22Rv1 (cell line): ENCODE results near the gene RASSF7.

ENCODE experiments used
- H3K27ac ChIP-seq: fragments of 450-650 bp; 2 replicates; pipeline ENCODE4 v1.5.1; 2017
- CTCF ChIP-seq: fragments of 450-650 bp; IDR thresholded peaks from 2 replicates; pipeline ENCODE4 v1.5.1; 2017; ENCODE audit warnings: mild to moderate bottlenecking
- ZFX ChIP-seq: fragments of 450-650 bp; IDR thresholded peaks from 2 replicates; pipeline ENCODE4 v1.6.1; 2017; ENCODE audit warnings: antibody characterized with exemption, borderline replicate concordance

The RASSF7 gene

GRCh38 chr11:534396-535209, 26.2 kb upstream of the RASSF7 start:
- peak overlapping the region; percentile 99 for H3K27ac ChIP-seq
- TF ChIP-seq ZFX = no peak
- no peak; the same call in 1 of the 2 replicates for TF ChIP-seq CTCF

GRCh38 chr11:535210-535518, 25.6 kb upstream of the RASSF7 start:
- TF ChIP-seq ZFX (no peak), CTCF (no peak)
- H3K27ac ChIP-seq = peak overlapping the region; percentile 99

- peak within 1 kb of the TSS; percentile 99 for H3K27ac ChIP-seq
- TF ChIP-seq ZFX (no peak), CTCF (no peak)
Measured at GRCh38 chr11:535519-536454, 25.0 kb upstream of the RASSF7 start, which contains the start of gene HRAS. HRAS (minus strand) TSS chr11:535576.

- TF ChIP-seq ZFX (no peak), CTCF (no peak)
- H3K27ac ChIP-seq = peak within 1 kb of the TSS; percentile 99
Measured at GRCh38 chr11:536841-537621, 23.7 kb upstream of the RASSF7 start, which contains the start of gene LRRC56. LRRC56 (plus strand) TSS chr11:537527; CDS start chr11:540685, 3,158 bp downstream.

- TF ChIP-seq ZFX (no peak), CTCF (no peak)
- H3K27ac ChIP-seq = peak overlapping the region; percentile 99
Measured at GRCh38 chr11:537622-538430, 22.9 kb upstream of the RASSF7 start.

GRCh38 chr11:538431-539051, 22.2 kb upstream of the RASSF7 start:
- H3K27ac ChIP-seq = peak overlapping the region; percentile 99
- no peak for TF ChIP-seq CTCF
- TF ChIP-seq ZFX = no peak
